HepG2 (cell line): ENCODE measurements around the gene DNAH8. TPM values are rescaled to one million over a fixed set of nuclear protein-coding genes. Genes with fewer than 3 reads are reported as not detected.

Source experiments
- ATF7 ChIP-seq, 2 experiments: fragments of 450-650 bp in 1 of 2; sonication (generic) in 1 of 2; formaldehyde crosslinking in 1 of 2; IDR thresholded peaks; 2 replicates each; pipeline versions ENCODE4 v1.4.0 to v1.6.1; 2016 to 2020; ENCODE audit warnings: antibody characterized with exemption in 1 of 2, mild to moderate bottlenecking in 1 of 2, missing genetic modification reagents in 1 of 2
- BRCA1 ChIP-seq: sonication (generic); formaldehyde crosslinking; IDR thresholded peaks from 2 replicates; pipeline ENCODE4 v1.4.0; 2020; ENCODE audit warnings: missing genetic modification reagents
- FOXP4 ChIP-seq: sonication (generic); formaldehyde crosslinking; IDR thresholded peaks from 2 replicates; pipeline ENCODE4 v1.4.0; 2020; ENCODE audit warnings: missing genetic modification reagents
- HES4 ChIP-seq: sonication (generic); formaldehyde crosslinking; IDR thresholded peaks from 2 replicates; pipeline ENCODE4 v1.9.0; 2021; ENCODE audit warnings: mild to moderate bottlenecking, missing genetic modification reagents, borderline replicate concordance
- HOXA7 ChIP-seq: sonication (generic); formaldehyde crosslinking; IDR thresholded peaks from 2 replicates; pipeline ENCODE4 v1.8.1; 2022; ENCODE audit warnings: mild to moderate bottlenecking, missing genetic modification reagents, moderate library complexity
- KLF6 ChIP-seq: IDR thresholded peaks from 2 replicates; pipeline ENCODE4 v1.8.0; 2016; ENCODE audit warnings: missing biosample characterization, missing genetic modification reagents
- MATR3 ChIP-seq: sonication (generic); formaldehyde crosslinking; IDR thresholded peaks from 2 replicates; pipeline ENCODE4 v1.4.0; 2020; ENCODE audit warnings: missing genetic modification reagents
- PCBP2 ChIP-seq: fragments of 200-400 bp; formaldehyde crosslinking; optimal IDR thresholded peaks from 2 replicates; pipeline ENCODE3; 2018; ENCODE audit warnings: low read length, low read depth; ENCODE audit not compliant: poor library complexity, severe bottlenecking
- PLSCR1 ChIP-seq: sonication (generic); formaldehyde crosslinking; IDR thresholded peaks from 2 replicates; pipeline ENCODE4 v1.5.0; 2020; ENCODE audit warnings: missing genetic modification reagents, mild to moderate bottlenecking, borderline replicate concordance
- SIX1 ChIP-seq: sonication (generic); formaldehyde crosslinking; IDR thresholded peaks from 2 replicates; pipeline ENCODE4 v1.4.0; 2020; ENCODE audit warnings: missing genetic modification reagents, borderline replicate concordance
- ZBTB40 ChIP-seq, 2 experiments: fragments of 450-650 bp in 1 of 2; sonication (generic) in 1 of 2; formaldehyde crosslinking in 1 of 2; IDR thresholded peaks; 2 replicates each; pipeline versions ENCODE4 v1.6.1 to v1.8.0; 2016 to 2022; ENCODE audit warnings: antibody characterized with exemption in 1 of 2, mild to moderate bottlenecking in 1 of 2, missing genetic modification reagents in 1 of 2
- ZBTB8A ChIP-seq: sonication (generic); formaldehyde crosslinking; IDR thresholded peaks from 2 replicates; pipeline ENCODE4 v1.4.0; 2020; ENCODE audit warnings: mild to moderate bottlenecking, low read depth, missing genetic modification reagents, borderline replicate concordance
- ZFP36L1 ChIP-seq: sonication (generic); formaldehyde crosslinking; IDR thresholded peaks from 2 replicates; pipeline ENCODE4 v1.8.0; 2022; ENCODE audit warnings: mild to moderate bottlenecking, missing genetic modification reagents, moderate library complexity
- ZNF329 ChIP-seq: sonication (generic); formaldehyde crosslinking; IDR thresholded peaks from 2 replicates; pipeline ENCODE4 v1.9.0; 2021; ENCODE audit warnings: low read depth, mild to moderate bottlenecking, missing genetic modification reagents
- ZNF83 ChIP-seq: sonication (generic); formaldehyde crosslinking; IDR thresholded peaks from 2 replicates; pipeline ENCODE4 v1.4.0; 2020; ENCODE audit warnings: missing genetic modification reagents, mild to moderate bottlenecking, borderline replicate concordance
- polyA plus RNA-seq, 8 experiments: library from polyadenylated mRNA; depleted of rRNA in 3 of 8; stranded (reverse) in 7 of 8; unstranded in 1 of 8; fragments of >200 nt; fragmentation: Illumina TruSeq in 4 of 8; extraction: Trizol in 4 of 8; gene quantifications; 2 replicates each; pipeline versions ENCODE4 v1.2.1 to v1.2.3, GENCODE V29; 2011 to 2016; ENCODE audit warnings: low read depth in 4 of 8, missing spikeins in 1 of 8, mixed read lengths in 1 of 8; ENCODE audit not compliant: insufficient read depth in 1 of 8
- total RNA-seq, 5 experiments: library from RNA; depleted of rRNA; stranded (reverse); fragments of >200 nt; fragmentation: Illumina TruSeq; extraction: Trizol; gene quantifications; 2 replicates each; pipeline ENCODE4 v1.2.3, GENCODE V29; 2016; ENCODE audit warnings: low read depth in 1 of 5

DNAH8 gene
- total and polyA plus RNA-seq, 2 of the 13 experiments (the other 11 are each of a cell fraction or from before 2014, with no cell fraction given): not detected

GRCh38 chr6:38797391-38797790 lies 82.3 kb downstream of the DNAH8 start (continued):
- TF ChIP-seq ZBTB40 (IDR thresholded peaks at IDR 0.05) (no peak), ZBTB40 (CRISPR knock-in tag; IDR thresholded peaks at IDR 0.05) (no peak), MATR3 (CRISPR knock-in tag) (no peak), ZNF83 (CRISPR knock-in tag) (no peak), HOXA7 (CRISPR knock-in tag) (no peak), ZFP36L1 (CRISPR knock-in tag) (no peak), ZBTB8A (no peak), ZNF329 (CRISPR knock-in tag) (no peak), KLF6 (CRISPR knock-in tag) (no peak), BRCA1 (CRISPR knock-in tag) (no peak), PCBP2 (no peak), SIX1 (CRISPR knock-in tag) (no peak), HES4 (no peak), PLSCR1 (CRISPR knock-in tag) (no peak), ATF7 (IDR thresholded peaks at IDR 0.05) (no peak), ATF7 (CRISPR knock-in tag; IDR thresholded peaks at IDR 0.05) (no peak), FOXP4 (CRISPR knock-in tag) (no peak)
